AG09319 (cell line): Measurements from ENCODE around the gene ZNF836.

Source experiments
- DNase-seq: peaks from one replicate; pipeline ENCODE4 v3.0.0-alpha.2; 2010; ENCODE audit warnings: low read depth; ENCODE audit errors: extremely low read depth
- TF ChIP-seq, protein P1 (sequence below): IDR thresholded peaks from 2 replicates; pipeline ENCODE4 v1.5.1; 2011; ENCODE audit warnings: low read depth, mild to moderate bottlenecking, inconsistent platforms, low read length, moderate library complexity

ZNF836 gene

GRCh38 chr19:52196256-52196967 is 25.0 kb upstream of the ZNF836 start:
- TF ChIP-seq, protein P1, sequence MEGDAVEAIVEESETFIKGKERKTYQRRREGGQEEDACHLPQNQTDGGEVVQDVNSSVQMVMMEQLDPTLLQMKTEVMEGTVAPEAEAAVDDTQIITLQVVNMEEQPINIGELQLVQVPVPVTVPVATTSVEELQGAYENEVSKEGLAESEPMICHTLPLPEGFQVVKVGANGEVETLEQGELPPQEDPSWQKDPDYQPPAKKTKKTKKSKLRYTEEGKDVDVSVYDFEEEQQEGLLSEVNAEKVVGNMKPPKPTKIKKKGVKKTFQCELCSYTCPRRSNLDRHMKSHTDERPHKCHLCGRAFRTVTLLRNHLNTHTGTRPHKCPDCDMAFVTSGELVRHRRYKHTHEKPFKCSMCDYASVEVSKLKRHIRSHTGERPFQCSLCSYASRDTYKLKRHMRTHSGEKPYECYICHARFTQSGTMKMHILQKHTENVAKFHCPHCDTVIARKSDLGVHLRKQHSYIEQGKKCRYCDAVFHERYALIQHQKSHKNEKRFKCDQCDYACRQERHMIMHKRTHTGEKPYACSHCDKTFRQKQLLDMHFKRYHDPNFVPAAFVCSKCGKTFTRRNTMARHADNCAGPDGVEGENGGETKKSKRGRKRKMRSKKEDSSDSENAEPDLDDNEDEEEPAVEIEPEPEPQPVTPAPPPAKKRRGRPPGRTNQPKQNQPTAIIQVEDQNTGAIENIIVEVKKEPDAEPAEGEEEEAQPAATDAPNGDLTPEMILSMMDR = no peak
- DNase-seq = no peak

DNA sequence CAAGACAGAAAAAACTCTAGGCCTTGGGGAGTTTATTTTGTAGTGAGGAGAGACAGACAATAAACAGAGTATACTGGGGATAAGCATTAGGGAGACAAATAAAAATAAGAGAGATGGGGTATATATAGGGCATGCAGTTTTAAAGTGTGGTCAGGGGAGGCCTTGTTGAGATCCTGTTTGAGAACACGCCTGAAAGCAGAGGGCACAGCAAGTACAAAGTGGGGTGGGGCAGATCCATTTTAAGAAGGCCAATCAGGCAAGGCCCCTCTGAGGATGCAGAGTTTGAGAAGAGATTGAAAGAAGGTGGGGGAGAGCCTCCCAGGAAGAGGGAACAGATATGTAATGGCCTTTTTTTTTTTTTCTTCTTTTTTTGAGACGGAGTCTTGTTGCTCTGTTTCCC is 20.5 kb upstream of the ZNF836 start:
- TF ChIP-seq, protein P1 = no peak
- no peak for DNase-seq

GRCh38 chr19:52191389-52191788 is 20.0 kb upstream of the ZNF836 start:
- DNase-seq = no peak
- TF ChIP-seq, protein P1 = no peak

DNA sequence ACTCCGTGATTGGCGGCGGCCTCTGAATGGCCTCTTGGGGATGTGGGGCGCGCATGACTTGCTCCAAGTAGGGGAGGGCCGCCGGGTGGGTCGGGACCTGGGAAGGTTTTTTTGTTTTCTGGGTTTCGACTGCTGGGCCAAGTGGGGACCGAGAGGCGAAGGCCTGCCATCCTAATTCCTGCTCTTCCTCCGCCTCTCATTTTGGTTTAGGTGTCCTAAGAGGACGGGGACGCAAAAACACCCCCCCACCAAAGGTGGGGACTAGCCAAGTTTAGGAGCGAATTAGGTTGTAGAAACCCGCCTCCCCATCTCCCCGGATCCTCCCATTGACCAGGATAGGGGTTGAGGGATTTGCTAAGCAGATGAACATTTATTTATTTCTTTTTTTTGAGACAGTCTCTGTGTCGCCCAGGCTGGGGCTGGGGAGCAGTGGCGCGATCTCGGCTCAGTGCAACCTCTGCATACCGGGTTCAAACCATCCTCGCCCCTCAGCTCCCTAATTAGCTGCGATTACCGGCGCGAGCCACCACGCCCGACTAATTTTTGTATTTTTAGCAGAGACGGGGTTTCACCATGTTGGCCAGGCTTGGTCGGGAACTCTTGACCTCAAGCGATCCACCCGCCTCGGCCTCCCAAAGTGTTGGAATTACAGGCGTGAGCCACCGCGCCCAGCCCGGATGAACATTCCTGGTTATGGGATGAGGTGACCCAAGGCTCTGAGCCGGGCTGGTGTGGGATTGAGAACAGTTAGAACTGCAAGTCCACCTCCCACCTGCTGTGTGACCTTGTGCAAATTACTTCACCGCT is 19.3 kb upstream of the ZNF836 start:
- TF ChIP-seq, protein P1 = no peak
- DNase-seq = no peak

DNA sequence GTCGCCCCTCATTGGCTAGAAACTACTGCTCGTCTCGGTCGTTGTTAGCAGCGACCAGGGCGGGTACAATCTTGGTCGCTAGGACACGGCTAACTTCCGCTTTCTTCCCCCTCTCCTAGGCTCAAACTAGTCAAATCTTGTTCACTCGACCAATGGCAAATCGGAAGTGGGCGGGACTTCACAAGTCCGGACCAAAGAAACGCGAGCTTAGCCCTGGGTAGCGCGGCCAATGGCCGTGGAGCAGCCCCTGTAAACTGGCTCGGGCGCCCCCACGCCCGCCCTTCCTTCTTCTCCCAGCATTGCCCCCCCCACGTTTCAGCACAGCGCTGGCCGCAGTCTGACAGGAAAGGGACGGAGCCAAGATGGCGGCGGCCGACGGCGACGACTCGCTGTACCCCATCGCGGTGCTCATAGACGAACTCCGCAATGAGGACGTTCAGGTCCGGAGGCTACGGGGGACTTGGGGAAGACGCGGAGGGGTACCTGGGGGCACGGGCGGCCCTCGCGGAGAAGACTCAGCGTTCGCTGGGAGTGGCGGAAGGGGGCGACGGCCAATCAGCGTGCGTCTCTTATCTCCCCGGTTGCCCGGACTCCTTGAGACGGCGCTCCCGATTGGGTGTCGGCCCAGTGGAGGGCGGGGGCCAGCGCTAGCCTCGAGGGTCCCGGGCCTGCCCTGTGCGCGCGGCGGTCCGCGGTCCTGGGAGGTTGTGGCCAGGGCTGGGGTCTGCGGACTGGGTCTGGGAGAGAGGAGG is 18.5 kb upstream of the ZNF836 start, which contains the start of gene PPP2R1A:
PPP2R1A (plus strand) TSS at position 318 of the 752 bp plus-strand sequence; CDS start at position 363, 45 bp downstream.
- TF ChIP-seq, protein P1 = no peak
- DNase-seq = peak; percentile 100

DNA sequence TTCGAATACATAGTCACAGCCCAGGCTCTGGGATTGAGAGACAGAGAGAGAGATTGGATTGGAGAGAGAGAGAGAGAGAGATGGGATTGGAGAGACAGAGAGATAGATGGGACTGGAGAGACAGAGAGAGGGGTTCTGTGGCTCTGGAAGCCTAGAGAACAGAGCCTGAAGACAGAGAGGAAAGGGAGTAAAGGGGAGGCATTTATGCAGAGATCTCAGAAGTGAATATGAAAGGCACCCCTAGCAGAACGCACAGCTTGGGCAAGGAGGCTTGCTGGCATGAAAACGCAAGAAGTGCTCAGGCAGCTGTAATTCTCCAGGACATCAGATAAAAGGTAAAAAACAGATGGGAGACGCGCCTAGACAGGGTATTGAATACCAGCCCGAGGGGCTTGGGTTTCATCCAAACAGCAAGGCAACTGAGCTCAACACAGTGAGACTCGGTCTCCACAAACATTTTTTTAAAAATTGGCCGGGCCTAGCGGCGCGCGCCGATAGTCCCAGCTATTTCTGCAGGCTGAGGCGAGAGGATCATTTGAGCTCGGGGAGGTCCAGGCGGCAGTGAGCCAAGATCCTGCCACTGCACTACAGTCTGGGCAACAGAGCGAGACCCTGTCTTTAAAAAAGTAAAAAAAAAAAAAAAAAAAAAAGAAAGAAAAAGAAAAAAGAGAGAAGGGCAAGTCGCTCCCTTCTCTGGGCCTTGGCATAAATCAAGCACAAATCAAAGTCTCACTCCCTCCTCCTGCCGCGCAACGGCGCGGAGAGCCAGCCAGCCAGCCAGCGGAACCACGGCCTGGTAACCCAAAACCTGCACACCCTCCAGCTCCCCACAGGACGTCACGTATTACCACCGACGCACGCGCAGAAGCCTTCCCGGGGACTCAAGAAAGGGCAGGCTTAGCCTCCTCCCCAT is 17.7 kb upstream of the ZNF836 start:
- DNase-seq = no peak
- TF ChIP-seq, protein P1 = peak; percentile 2
